HG02870 (cell line): ENCODE measurements around the gene PSMD1.

ENCODE experiments used
- ATAC-seq: cut with Tn5 transposase; IDR thresholded peaks from one replicate; pipeline ENCODE4 v1.9.1; 2021; ENCODE audit warnings: mild to moderate bottlenecking, moderate library complexity; ENCODE audit not compliant: unreplicated experiment

Gene PSMD1

GRCh38 chr2:231034291-231034882 lies 22.3 kb upstream of the PSMD1 start:
- ATAC-seq, result no peak

- ATAC-seq, result no peak
Observed at GRCh38 chr2:231036131-231036530, 20.5 kb upstream of the PSMD1 start.

- no peak for ATAC-seq
Observed at GRCh38 chr2:231036578-231037106, 20.0 kb upstream of the PSMD1 start.

- ATAC-seq, result no peak
Observed at GRCh38 chr2:231037202-231037730, 19.4 kb upstream of the PSMD1 start, which contains the start of gene C2orf72. C2orf72 (plus strand) TSS chr2:231037523; CDS start chr2:231037566, 43 bp downstream.

GRCh38 chr2:231037731-231038482 lies 18.8 kb upstream of the PSMD1 start:
- no peak for ATAC-seq

GRCh38 chr2:231038483-231039293 lies 18.0 kb upstream of the PSMD1 start:
- ATAC-seq, result no peak

- no peak for ATAC-seq
Observed at GRCh38 chr2:231039294-231039664, 17.4 kb upstream of the PSMD1 start.

GRCh38 chr2:231039821-231040364 lies 16.8 kb upstream of the PSMD1 start:
- no peak for ATAC-seq

GRCh38 chr2:231041061-231041689 lies 15.5 kb upstream of the PSMD1 start:
- ATAC-seq, result no peak

- ATAC-seq, result no peak
Observed at GRCh38 chr2:231043796-231044195, 12.9 kb upstream of the PSMD1 start.

- ATAC-seq, result no peak
Observed at GRCh38 chr2:231046916-231047273, 9.8 kb upstream of the PSMD1 start.

- ATAC-seq, result no peak
Observed at GRCh38 chr2:231047274-231047922, 9.3 kb upstream of the PSMD1 start.

GRCh38 chr2:231047923-231048915 lies 8.4 kb upstream of the PSMD1 start:
- no peak for ATAC-seq

GRCh38 chr2:231049286-231050017 lies 7.2 kb upstream of the PSMD1 start:
- ATAC-seq, result no peak

GRCh38 chr2:231050018-231050901 lies 6.4 kb upstream of the PSMD1 start:
- ATAC-seq, result no peak

- no peak for ATAC-seq
Observed at GRCh38 chr2:231051116-231051515, 5.6 kb upstream of the PSMD1 start.
